Activated T-cell treated with anti-CD3 and anti-CD28 coated beads, Interleukin-2, amount 50 U/mL, for 72 hours (primary cell): ENCODE results near the gene ENHO. TPM values are rescaled to one million over a fixed set of nuclear protein-coding genes. Genes with fewer than 3 reads are reported as not detected.

Experiments
- ATAC-seq, 2 donors: fragments of 150-1000 bp; cut with Tn5 transposase; replicated peaks in 1 of 2; 2 replicates each; pipeline ENCODE4 v1.10.0; 2021; ENCODE audit warnings: moderate library complexity in 2 of 2, mild to moderate bottlenecking in 1 of 2
- DNase-seq, 2 donors: peaks; one replicate each; pipeline ENCODE4 v3.0.0; 2021 to 2022; ENCODE audit warnings: mixed read lengths in 1 of 2
- H3K27ac Mint-ChIP-seq: one replicate; pipeline ENCODE4 v1.8.0; 2022; ENCODE audit warnings: mild to moderate bottlenecking, moderate library complexity, mixed read lengths
- H3K27me3 Mint-ChIP-seq: one replicate; pipeline ENCODE4 v1.8.0; 2022; ENCODE audit warnings: low read depth, mixed read lengths
- H3K36me3 Mint-ChIP-seq, 2 donors: one replicate each; pipeline ENCODE4 v1.8.0; 2022; ENCODE audit warnings: mixed read lengths in 2 of 2, mild to moderate bottlenecking in 1 of 2; ENCODE audit not compliant: insufficient read depth in 2 of 2
- H3K4me1 Mint-ChIP-seq: one replicate; pipeline ENCODE4 v1.8.0; 2022; ENCODE audit warnings: low read depth, mixed read lengths
- H3K4me3 Mint-ChIP-seq, 2 donors: one replicate each; pipeline ENCODE4 v1.8.0; 2022; ENCODE audit warnings: mild to moderate bottlenecking in 2 of 2, mixed read lengths in 2 of 2, moderate library complexity in 2 of 2
- H3K9me3 Mint-ChIP-seq, 2 donors: one replicate each; pipeline ENCODE4 v1.8.0; 2022; ENCODE audit warnings: mixed read lengths in 2 of 2
- total RNA-seq, 2 donors: library from RNA; stranded (reverse); gene quantifications; one replicate each; pipeline ENCODE4 v1.2.3, GENCODE V29; 2022

The ENHO gene
- total RNA-seq: under 1 TPM in 1 of 2 donors, not detected in 1; 0.23 TPM

DNA sequence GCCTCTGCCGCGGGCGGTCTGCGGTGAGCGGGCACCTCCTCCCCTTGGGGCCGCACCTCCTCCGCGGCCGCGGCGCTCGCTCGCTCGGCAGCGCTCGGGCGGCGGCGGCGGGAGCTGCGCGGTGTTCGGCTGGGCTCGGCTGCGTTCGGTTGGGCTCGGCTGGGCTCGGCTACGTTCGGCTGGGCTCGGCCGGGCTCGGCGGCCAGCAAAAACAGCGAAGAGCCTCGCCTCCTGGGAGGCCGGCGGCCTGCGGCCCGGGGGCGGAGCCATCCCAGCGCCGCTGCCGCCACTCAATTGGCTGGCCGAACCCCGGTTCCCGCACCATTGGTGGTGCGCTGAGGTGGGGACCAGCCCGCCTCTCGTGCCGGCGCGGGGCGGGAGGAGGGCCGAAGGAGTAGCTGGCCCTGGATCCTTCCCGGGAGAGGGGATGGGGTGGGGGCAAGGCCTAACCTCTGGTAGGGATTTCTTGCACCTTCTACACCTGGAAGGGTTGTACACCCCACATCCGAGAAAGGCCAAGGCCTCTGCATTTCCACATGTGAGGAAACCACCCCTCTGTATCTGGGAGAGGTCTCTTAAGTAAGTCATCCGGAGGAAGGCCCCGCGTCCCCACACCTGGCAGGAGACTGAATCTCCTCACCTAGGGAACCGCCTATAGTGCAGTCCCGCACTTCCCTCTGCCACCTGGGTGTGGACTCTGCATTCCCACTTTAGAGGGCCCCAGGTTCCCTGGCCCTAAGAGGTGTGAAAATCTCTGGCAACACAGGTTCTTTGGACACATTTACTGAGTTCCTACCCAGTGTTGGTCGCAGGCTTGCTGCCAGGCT is at the start of gene ENHO:
ENHO (minus strand) TSS at position 20 of the 827 bp plus-strand sequence. CDS start 1,295 bp downstream, outside the sequence.
- peak; percentile 92 to 94 for ATAC-seq
- H3K36me3 Mint-ChIP-seq: no peaks in the 10 kb centered on the region
- H3K4me3 Mint-ChIP-seq: peak within 1 kb of the TSS; percentile 67 to 68
- peaks cover 26% of the 10 kb centered on the region for H3K27me3 Mint-ChIP-seq
- H3K9me3 Mint-ChIP-seq: no peaks in the 10 kb centered on the region
- DNase-seq: peak; percentile 88 to 93
- H3K4me1 Mint-ChIP-seq: peaks cover 30% of the 10 kb centered on the region
- H3K27ac Mint-ChIP-seq: no peak within 1 kb of the TSS

- Mint-ChIP-seq H3K4me1 (peaks cover under 1% of the 10 kb centered on the region), H3K36me3 (no peaks in the 10 kb centered on the region), H3K9me3 (no peaks in the 10 kb centered on the region), H3K27me3 (peaks cover 29% of the 10 kb centered on the region), H3K4me3 (no peak overlapping the region), H3K27ac (no peak overlapping the region)
- ATAC-seq (no peak), DNase-seq (no peak)
Measured at GRCh38 chr9:34572092-34572491, 49.3 kb upstream of the ENHO start.

- ATAC-seq (no peak), DNase-seq (no peak)
- Mint-ChIP-seq H3K4me3 (no peak overlapping the region), H3K4me1 (no peaks in the 10 kb centered on the region), H3K9me3 (no peaks in the 10 kb centered on the region), H3K27ac (no peak overlapping the region), H3K36me3 (no peaks in the 10 kb centered on the region), H3K27me3 (peaks cover 29% of the 10 kb centered on the region)
Measured at GRCh38 chr9:34571481-34571810, 48.7 kb upstream of the ENHO start.

DNA sequence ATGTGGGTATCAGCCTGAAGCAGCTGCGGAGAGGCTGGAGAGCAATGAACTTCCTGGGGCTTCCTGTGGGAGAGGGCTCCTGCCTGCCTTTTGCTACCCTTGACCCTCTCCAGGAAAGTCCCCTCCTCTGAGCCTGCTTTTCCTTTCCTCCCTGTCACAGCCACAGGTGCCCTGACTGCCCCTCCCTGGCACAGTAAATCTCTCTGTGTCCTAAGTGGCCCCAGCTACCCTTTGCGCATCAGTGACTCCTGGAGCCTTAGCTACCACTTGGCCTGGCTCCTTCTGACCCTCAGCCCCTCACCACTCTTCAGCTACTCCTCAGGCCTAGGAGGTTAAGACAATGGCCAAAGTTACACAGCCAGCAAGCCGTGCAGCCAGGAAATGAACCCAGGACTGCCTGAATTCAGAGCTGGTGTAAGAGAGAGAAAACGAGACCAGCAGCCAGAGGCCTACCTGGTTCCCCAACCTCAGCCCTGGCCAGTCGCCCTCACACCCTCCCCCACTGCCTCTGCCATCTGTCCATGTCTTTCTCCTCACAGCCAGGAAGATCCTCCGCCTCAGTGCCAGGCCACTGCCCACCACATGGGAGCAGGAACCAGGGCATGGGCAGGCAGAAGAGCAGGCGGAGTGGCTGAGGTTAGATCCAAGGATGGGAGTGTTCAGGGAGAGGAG is 48.2 kb upstream of the ENHO start:
- no peak for ATAC-seq
- Mint-ChIP-seq H3K4me1 (no peaks in the 10 kb centered on the region), H3K27ac (no peak overlapping the region), H3K36me3 (no peaks in the 10 kb centered on the region), H3K27me3 (peaks cover 24% of the 10 kb centered on the region), H3K9me3 (no peaks in the 10 kb centered on the region), H3K4me3 (no peak overlapping the region)
- no peak for DNase-seq

GRCh38 chr9:34570376-34570775 is 47.6 kb upstream of the ENHO start:
- ATAC-seq (no peak), DNase-seq (no peak)
- no peak overlapping the region for H3K27ac Mint-ChIP-seq
- no peaks in the 10 kb centered on the region for H3K4me1 Mint-ChIP-seq
- no peaks in the 10 kb centered on the region for H3K36me3 Mint-ChIP-seq
- no peaks in the 10 kb centered on the region for H3K9me3 Mint-ChIP-seq
- H3K4me3 Mint-ChIP-seq: no peak overlapping the region
- H3K27me3 Mint-ChIP-seq: peaks cover 20% of the 10 kb centered on the region

DNA sequence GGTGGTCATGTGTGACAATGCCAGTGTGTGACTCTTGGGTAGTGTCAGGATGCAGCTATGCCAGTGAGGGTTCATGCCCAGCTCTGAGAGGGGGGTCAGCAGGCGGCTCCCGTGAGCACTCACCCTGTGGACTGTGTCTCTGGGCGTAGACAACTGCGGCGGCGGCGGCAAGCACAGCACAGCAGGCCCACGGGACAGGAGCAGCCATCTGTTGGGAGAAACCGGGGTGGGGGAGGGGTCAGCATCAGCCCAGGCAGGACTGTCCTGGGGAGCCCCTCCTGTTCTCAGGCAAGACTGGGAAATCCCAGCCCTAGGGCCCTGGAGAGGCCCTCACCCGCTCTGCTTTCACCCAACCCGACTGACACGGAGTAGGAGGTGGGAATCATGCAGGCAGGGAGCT is 46.0 kb upstream of the ENHO start:
- Mint-ChIP-seq H3K9me3 (no peaks in the 10 kb centered on the region), H3K36me3 (no peaks in the 10 kb centered on the region), H3K27me3 (peaks cover 31% of the 10 kb centered on the region), H3K27ac (no peak overlapping the region), H3K4me3 (no peak overlapping the region), H3K4me1 (no peaks in the 10 kb centered on the region)
- DNase-seq (no peak), ATAC-seq (no peak)

DNA sequence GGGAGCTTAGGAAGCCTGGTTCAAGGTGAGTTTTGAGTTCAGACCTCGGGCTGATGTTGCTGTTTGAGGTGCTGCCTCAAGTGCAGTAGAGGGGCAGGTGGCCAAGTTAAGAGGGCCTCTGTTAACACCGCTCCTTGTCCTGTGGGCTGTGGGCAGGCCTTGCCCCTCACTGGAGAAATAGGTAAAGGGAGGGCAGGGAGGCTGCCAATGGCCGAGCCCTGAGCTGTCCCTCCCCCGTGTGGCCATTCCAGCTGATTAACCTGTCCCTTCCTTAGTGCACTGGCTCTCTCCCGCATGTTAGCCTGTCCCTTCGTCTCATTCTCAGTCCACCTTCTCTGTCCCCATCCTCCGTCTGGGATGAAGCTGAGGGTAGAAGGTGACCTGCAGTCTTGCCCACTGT is 45.3 kb upstream of the ENHO start:
- Mint-ChIP-seq H3K27ac (no peak overlapping the region), H3K4me1 (no peaks in the 10 kb centered on the region), H3K27me3 (peaks cover 37% of the 10 kb centered on the region), H3K9me3 (no peaks in the 10 kb centered on the region), H3K36me3 (no peaks in the 10 kb centered on the region), H3K4me3 (no peak overlapping the region)
- DNase-seq (no peak), ATAC-seq (no peak)

DNA sequence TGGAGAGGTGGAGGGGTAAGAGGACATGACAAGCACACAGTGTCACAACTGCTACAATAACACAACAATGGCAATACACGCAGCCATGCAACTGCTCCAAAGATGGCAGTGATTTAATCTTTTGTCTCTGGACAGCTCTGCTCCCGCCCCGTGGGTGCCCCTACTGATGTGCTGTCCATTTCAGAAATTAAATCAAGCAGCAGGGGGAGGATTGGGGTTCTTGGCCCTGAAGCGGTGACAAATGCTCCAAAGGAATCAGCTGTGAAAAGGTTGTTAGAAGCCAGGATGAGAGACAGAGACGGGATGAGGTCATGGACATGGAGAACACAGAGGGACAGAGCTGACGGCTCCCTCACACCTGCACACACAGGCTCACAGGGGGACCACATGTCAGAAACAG is 44.2 kb upstream of the ENHO start:
- no peak overlapping the region for H3K27ac Mint-ChIP-seq
- H3K9me3 Mint-ChIP-seq: no peaks in the 10 kb centered on the region
- H3K4me1 Mint-ChIP-seq: no peaks in the 10 kb centered on the region
- H3K27me3 Mint-ChIP-seq: peaks cover 40% of the 10 kb centered on the region
- ATAC-seq: no peak
- DNase-seq: no peak
- H3K4me3 Mint-ChIP-seq: no peak overlapping the region
- H3K36me3 Mint-ChIP-seq: no peaks in the 10 kb centered on the region

DNA sequence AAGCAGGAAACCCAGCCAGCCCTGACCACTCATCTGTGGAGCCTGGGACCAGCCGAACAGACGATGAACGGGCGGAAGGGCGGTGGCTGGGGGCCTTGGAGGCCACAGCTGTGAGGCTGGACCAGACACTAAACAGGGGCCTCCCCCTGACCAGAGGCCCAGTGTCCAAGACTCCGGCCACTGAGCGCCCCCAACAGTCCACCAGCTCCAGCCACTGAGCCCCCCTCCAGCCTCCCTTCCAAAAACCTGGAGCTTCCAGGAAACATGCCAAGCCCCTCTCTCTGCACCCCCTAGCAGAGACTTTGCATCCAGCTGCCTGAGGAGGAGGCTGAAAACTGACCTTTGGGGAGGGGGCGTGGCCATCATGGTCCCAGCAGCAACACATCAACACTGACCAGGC is 43.5 kb upstream of the ENHO start:
- Mint-ChIP-seq H3K4me1 (no peaks in the 10 kb centered on the region), H3K27me3 (peaks cover 40% of the 10 kb centered on the region), H3K36me3 (no peaks in the 10 kb centered on the region), H3K9me3 (no peaks in the 10 kb centered on the region), H3K4me3 (no peak overlapping the region), H3K27ac (no peak overlapping the region)
- no peak for ATAC-seq
- no peak for DNase-seq

GRCh38 chr9:34565856-34566255 is 43.1 kb upstream of the ENHO start:
- Mint-ChIP-seq H3K4me1 (no peaks in the 10 kb centered on the region), H3K27ac (no peak overlapping the region), H3K4me3 (no peak overlapping the region), H3K27me3 (peaks cover 40% of the 10 kb centered on the region), H3K36me3 (no peaks in the 10 kb centered on the region), H3K9me3 (no peaks in the 10 kb centered on the region)
- DNase-seq (no peak), ATAC-seq (no peak)

GRCh38 chr9:34564617-34565016 is 41.8 kb upstream of the ENHO start:
- ATAC-seq: no peak

GRCh38 chr9:34563262-34563661 is 40.5 kb upstream of the ENHO start:
- no peak overlapping the region for H3K27ac Mint-ChIP-seq
- H3K9me3 Mint-ChIP-seq: no peaks in the 10 kb centered on the region
- H3K27me3 Mint-ChIP-seq: peaks cover 40% of the 10 kb centered on the region
- H3K36me3 Mint-ChIP-seq: no peaks in the 10 kb centered on the region
- no peaks in the 10 kb centered on the region for H3K4me1 Mint-ChIP-seq
- H3K4me3 Mint-ChIP-seq: no peak overlapping the region
- ATAC-seq (no peak), DNase-seq (no peak)

More at GRCh38 chr9:34564617-34565016, 41.8 kb upstream of the ENHO start:
- peaks cover 42% of the 10 kb centered on the region for H3K27me3 Mint-ChIP-seq
- no peak overlapping the region for H3K4me3 Mint-ChIP-seq
- no peaks in the 10 kb centered on the region for H3K9me3 Mint-ChIP-seq
- no peak overlapping the region for H3K27ac Mint-ChIP-seq
- H3K36me3 Mint-ChIP-seq: no peaks in the 10 kb centered on the region
- no peak for DNase-seq
- no peaks in the 10 kb centered on the region for H3K4me1 Mint-ChIP-seq

DNA sequence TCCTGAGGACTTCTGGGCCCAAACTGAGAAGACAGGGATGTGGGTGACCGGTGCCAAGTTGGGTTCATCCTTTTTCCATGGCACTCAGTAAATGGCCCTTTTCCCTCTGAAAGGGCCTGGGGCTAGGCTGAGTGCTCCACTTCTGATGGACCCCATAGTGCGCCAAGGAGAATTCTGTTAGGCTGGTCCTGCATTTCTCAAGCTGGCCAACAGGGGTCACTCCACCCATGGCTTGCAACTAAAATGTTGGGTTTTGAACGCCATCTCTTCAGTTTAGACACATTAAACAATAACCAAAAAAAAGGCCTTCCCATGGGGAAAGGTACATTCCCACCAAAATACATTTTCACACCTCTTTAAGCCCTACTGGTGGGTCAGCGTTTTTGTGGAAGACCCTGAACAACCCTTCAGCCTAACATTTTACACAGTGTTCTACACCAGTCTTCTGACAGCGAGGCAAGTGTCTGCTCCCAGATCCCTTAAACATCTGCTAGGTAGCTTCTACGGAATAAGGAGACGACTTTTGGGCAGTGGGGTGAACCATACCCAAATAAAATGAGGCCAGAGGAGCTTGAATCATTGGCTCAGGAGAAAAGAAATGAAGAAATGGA is 39.5 kb upstream of the ENHO start:
- Mint-ChIP-seq H3K36me3 (no peaks in the 10 kb centered on the region), H3K4me1 (no peaks in the 10 kb centered on the region), H3K27me3 (peaks cover 41% of the 10 kb centered on the region), H3K9me3 (no peaks in the 10 kb centered on the region), H3K4me3 (no peak overlapping the region), H3K27ac (no peak overlapping the region)
- DNase-seq (peak; percentile 28 to 40), ATAC-seq (no peak)
